Mammary epithelial cell (primary cell): ENCODE measurements around the gene CDS1.

ENCODE experiments used
- EZH2 ChIP-seq: IDR thresholded peaks from 2 replicates; pipeline ENCODE4 v1.6.1; 2012; ENCODE audit warnings: low read length, inconsistent platforms, borderline replicate concordance
- TF ChIP-seq, protein P1 (sequence below), 2 donors: IDR thresholded peaks in 1 of 2; conservative IDR thresholded peaks in 1 of 2; 2 replicates each; pipeline ENCODE4 v1.5.1; 2011 to 2012; ENCODE audit warnings: inconsistent platforms in 2 of 2, low read length in 2 of 2, mild to moderate bottlenecking in 2 of 2, control low read depth in 1 of 2, low read depth in 1 of 2; ENCODE audit not compliant: insufficient read depth in 1 of 2; ENCODE audit errors: extremely low read depth in 1 of 2

DNA sequence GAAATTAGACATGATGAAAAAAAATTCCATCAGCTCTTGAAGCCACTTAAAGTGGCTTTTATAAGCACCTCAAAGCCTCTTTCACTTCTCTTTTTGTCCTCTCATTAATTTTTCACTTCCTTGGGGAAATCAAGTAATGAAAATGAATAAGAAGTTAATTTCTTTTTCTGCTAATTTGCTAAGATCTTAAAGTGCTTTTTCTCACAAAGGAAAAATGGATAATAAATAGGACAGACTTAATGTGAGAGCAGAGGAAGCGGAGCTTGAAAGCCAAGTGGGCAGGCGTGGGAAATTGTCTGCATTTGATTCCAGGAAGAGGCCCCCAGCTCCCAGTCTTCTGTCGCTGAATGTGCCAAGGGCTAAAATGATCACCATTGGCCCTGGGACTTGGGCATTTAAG, 28.6 kb downstream of the CDS1 start:
- TF ChIP-seq, protein P1, sequence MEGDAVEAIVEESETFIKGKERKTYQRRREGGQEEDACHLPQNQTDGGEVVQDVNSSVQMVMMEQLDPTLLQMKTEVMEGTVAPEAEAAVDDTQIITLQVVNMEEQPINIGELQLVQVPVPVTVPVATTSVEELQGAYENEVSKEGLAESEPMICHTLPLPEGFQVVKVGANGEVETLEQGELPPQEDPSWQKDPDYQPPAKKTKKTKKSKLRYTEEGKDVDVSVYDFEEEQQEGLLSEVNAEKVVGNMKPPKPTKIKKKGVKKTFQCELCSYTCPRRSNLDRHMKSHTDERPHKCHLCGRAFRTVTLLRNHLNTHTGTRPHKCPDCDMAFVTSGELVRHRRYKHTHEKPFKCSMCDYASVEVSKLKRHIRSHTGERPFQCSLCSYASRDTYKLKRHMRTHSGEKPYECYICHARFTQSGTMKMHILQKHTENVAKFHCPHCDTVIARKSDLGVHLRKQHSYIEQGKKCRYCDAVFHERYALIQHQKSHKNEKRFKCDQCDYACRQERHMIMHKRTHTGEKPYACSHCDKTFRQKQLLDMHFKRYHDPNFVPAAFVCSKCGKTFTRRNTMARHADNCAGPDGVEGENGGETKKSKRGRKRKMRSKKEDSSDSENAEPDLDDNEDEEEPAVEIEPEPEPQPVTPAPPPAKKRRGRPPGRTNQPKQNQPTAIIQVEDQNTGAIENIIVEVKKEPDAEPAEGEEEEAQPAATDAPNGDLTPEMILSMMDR (conservative IDR thresholded peaks at IDR 0.05 in 1 of 2, IDR thresholded peaks at IDR 0.05 in 1 of 2; ENCODE audit: extremely low read depth in 1 of 2, insufficient read depth in 1 of 2, low read depth in 1 of 2, low read length in 2 of 2), result no peak
- no peak for TF ChIP-seq EZH2
